ENCODE measurements around the gene KAZN. TPM values are rescaled to one million over a fixed set of nuclear protein-coding genes. Genes with fewer than 3 reads are reported as not detected.

The KAZN gene
- total and polyA plus RNA-seq, 4 donors: 7.6 to 18.8 (median 11.2) TPM

- WGBS, 2 donors: 16 to 45% methylated on average over 4 of the region's 4 CpGs
- no peak for ATAC-seq (ENCODE audit: insufficient read depth, low FRiP score)
- DNase-seq: no peak
These were observed 137.4 kb downstream of the KAZN start for GRCh38 chr1:14735841-14736240.

GRCh38 chr1:14737561-14738094 lies 139.1 kb downstream of the KAZN start:
- Histone ChIP-seq H3K36me3 (ENCODE audit: control insufficient read depth in 4 of 4, insufficient read depth in 4 of 4, low read length in 4 of 4) (no peaks in the 10 kb centered on the region), H3K27ac (ENCODE audit: low read depth in 1 of 2, low read length in 1 of 2) (no peak overlapping the region), H3K4me1 (ENCODE audit: control insufficient read depth in 5 of 5, insufficient read depth in 5 of 5, low read length in 5 of 5) (peaks cover 0 to 37% (median 0%) of the 10 kb centered on the region in 5 donors), H3K4me3 (no peak overlapping the region), H3K27me3 (ENCODE audit: control insufficient read depth in 3 of 3, insufficient read depth in 3 of 3, low read length in 2 of 3) (peaks cover 0 to 4% (median 0%) of the 10 kb centered on the region in 3 donors), H3K9ac (ENCODE audit: insufficient read depth in 1 of 2, low read length in 2 of 2) (no peak overlapping the region), H3K9me3 (ENCODE audit: control insufficient read depth in 4 of 4, insufficient read depth in 3 of 4, low read length in 3 of 4) (no peaks in the 10 kb centered on the region)
- ATAC-seq (ENCODE audit: insufficient read depth, low FRiP score) (no peak), DNase-seq (no peak)
- TF ChIP-seq, protein P1, sequence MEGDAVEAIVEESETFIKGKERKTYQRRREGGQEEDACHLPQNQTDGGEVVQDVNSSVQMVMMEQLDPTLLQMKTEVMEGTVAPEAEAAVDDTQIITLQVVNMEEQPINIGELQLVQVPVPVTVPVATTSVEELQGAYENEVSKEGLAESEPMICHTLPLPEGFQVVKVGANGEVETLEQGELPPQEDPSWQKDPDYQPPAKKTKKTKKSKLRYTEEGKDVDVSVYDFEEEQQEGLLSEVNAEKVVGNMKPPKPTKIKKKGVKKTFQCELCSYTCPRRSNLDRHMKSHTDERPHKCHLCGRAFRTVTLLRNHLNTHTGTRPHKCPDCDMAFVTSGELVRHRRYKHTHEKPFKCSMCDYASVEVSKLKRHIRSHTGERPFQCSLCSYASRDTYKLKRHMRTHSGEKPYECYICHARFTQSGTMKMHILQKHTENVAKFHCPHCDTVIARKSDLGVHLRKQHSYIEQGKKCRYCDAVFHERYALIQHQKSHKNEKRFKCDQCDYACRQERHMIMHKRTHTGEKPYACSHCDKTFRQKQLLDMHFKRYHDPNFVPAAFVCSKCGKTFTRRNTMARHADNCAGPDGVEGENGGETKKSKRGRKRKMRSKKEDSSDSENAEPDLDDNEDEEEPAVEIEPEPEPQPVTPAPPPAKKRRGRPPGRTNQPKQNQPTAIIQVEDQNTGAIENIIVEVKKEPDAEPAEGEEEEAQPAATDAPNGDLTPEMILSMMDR (IDR thresholded peaks at IDR 0.05; ENCODE audit: control extremely low read depth, extremely low read depth): no peak
- 69 to 70% methylated on average over 6 of the region's 6 CpGs for WGBS, 2 donors

More at GRCh38 chr1:14735841-14736240, 137.4 kb downstream of the KAZN start:
- TF ChIP-seq, protein P1 (IDR thresholded peaks at IDR 0.05; ENCODE audit: control extremely low read depth, extremely low read depth): no peak
- H3K4me1 ChIP-seq (ENCODE audit: control insufficient read depth in 5 of 5, insufficient read depth in 5 of 5, low read length in 5 of 5): peaks cover 0 to 26% (median 6%) of the 10 kb centered on the region in 5 donors
- H3K4me3 ChIP-seq: no peak overlapping the region
- H3K36me3 ChIP-seq (ENCODE audit: control insufficient read depth in 4 of 4, insufficient read depth in 4 of 4, low read length in 4 of 4): no peaks in the 10 kb centered on the region
- no peak overlapping the region for H3K9ac ChIP-seq (ENCODE audit: insufficient read depth in 1 of 2, low read length in 2 of 2)
- H3K27ac ChIP-seq (ENCODE audit: low read depth in 1 of 2, low read length in 1 of 2): no peak overlapping the region
- H3K9me3 ChIP-seq (ENCODE audit: control insufficient read depth in 4 of 4, insufficient read depth in 3 of 4, low read length in 3 of 4): no peaks in the 10 kb centered on the region
- H3K27me3 ChIP-seq (ENCODE audit: control insufficient read depth in 3 of 3, insufficient read depth in 3 of 3, low read length in 2 of 3): peaks cover 0 to 4% (median 0%) of the 10 kb centered on the region in 3 donors

DNA sequence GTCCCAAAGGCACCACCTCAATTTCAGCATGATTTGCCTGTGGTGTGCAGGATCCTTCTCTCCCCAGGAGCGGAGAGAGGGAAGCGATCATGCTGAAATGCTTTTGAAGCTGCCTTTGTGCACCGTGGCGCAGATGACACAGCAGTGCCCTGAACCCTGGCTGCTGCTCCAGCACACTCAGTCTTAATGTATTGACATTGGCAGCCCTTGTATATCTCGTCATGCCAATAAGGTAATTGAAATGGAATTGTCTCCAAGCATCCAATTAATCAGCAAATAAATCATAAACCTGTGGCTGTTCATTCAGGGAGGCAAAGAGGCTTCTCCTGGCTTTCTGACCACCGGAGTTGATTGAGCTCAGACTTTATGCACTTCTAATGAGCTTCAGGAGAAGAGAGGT lies 139.8 kb downstream of the KAZN start:
- Histone ChIP-seq H3K9ac (ENCODE audit: insufficient read depth in 1 of 2, low read length in 2 of 2) (no peak overlapping the region), H3K27ac (ENCODE audit: low read depth in 1 of 2, low read length in 1 of 2) (no peak overlapping the region), H3K4me1 (ENCODE audit: control insufficient read depth in 5 of 5, insufficient read depth in 5 of 5, low read length in 5 of 5) (peaks cover 0 to 30% (median 0%) of the 10 kb centered on the region in 5 donors), H3K9me3 (ENCODE audit: control insufficient read depth in 4 of 4, insufficient read depth in 3 of 4, low read length in 3 of 4) (no peaks in the 10 kb centered on the region), H3K4me3 (no peak overlapping the region), H3K27me3 (ENCODE audit: control insufficient read depth in 3 of 3, insufficient read depth in 3 of 3, low read length in 2 of 3) (no peaks in the 10 kb centered on the region), H3K36me3 (ENCODE audit: control insufficient read depth in 4 of 4, insufficient read depth in 4 of 4, low read length in 4 of 4) (no peaks in the 10 kb centered on the region)
- DNase-seq (no peak), ATAC-seq (ENCODE audit: insufficient read depth, low FRiP score) (no peak)
- TF ChIP-seq, protein P1 (IDR thresholded peaks at IDR 0.05; ENCODE audit: control extremely low read depth, extremely low read depth): no peak
- WGBS, 2 donors: 88 to 91% methylated on average over 6 of the region's 6 CpGs

DNA sequence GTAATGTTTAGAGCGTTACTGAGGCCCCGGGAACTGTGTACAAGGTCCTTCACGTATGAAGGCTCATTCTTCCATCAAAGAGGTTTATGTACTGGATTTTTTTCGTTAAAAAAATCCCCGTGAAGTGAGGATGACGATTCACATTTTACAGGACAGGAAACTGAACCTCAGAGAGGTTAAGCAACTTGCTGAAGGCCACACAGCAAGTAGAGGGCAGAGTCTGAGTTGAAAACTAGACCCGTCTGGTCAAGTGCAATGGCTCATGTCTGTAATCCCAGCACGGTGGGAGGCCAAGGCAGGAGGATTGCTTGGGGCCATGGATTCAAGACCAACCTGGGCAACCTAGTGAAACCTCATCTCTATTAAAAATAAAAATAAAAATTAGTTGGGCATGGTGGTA lies 140.2 kb downstream of the KAZN start:
- TF ChIP-seq, protein P1 (IDR thresholded peaks at IDR 0.05; ENCODE audit: control extremely low read depth, extremely low read depth): no peak
- 65 to 90% methylated on average over 8 of the region's 8 CpGs for WGBS, 2 donors
- no peak for ATAC-seq (ENCODE audit: insufficient read depth, low FRiP score)
- H3K27me3 ChIP-seq (ENCODE audit: control insufficient read depth in 3 of 3, insufficient read depth in 3 of 3, low read length in 2 of 3): no peaks in the 10 kb centered on the region
- peaks cover 0 to 27% (median 0%) of the 10 kb centered on the region in 5 donors for H3K4me1 ChIP-seq (ENCODE audit: control insufficient read depth in 5 of 5, insufficient read depth in 5 of 5, low read length in 5 of 5)
- DNase-seq: no peak
- no peaks in the 10 kb centered on the region for H3K9me3 ChIP-seq (ENCODE audit: control insufficient read depth in 4 of 4, insufficient read depth in 3 of 4, low read length in 3 of 4)
- no peak overlapping the region for H3K4me3 ChIP-seq
- no peak overlapping the region for H3K9ac ChIP-seq (ENCODE audit: insufficient read depth in 1 of 2, low read length in 2 of 2)
- no peak overlapping the region for H3K27ac ChIP-seq (ENCODE audit: low read depth in 1 of 2, low read length in 1 of 2)
- H3K36me3 ChIP-seq (ENCODE audit: control insufficient read depth in 4 of 4, insufficient read depth in 4 of 4, low read length in 4 of 4): no peaks in the 10 kb centered on the region

All from lung (tissue), 12 donors.